DND-41 (cell line): Measurements from ENCODE around the gene NRXN2.
"Not testable (repeated sequence)": the region's sequence is repeated elsewhere in the genome, so short reads cannot be mapped to it uniquely, and the experiment has no call there.

ENCODE experiments used
- ATAC-seq: fragments of 200-7000 bp; cut with Tn5 transposase; 3 replicates; pipeline ENCODE4 v1.9.1; 2021; ENCODE audit warnings: low read depth; ENCODE audit not compliant: insufficient read depth
- DNase-seq: peaks from one replicate; pipeline ENCODE4 v3.0.0-alpha.2; 2020
- H2AFZ ChIP-seq: 2 replicates; pipeline ENCODE4 v1.6.0; 2012; ENCODE audit warnings: low read depth, low read length
- H3K27ac ChIP-seq: 2 replicates; pipeline ENCODE4 v1.5.1; 2012; ENCODE audit warnings: low read length, inconsistent platforms
- H3K27me3 ChIP-seq: fragments of 200-600 bp; sonication (generic); 2 replicates; pipeline ENCODE4 v1.6.0; 2012; ENCODE audit warnings: low read length, mild to moderate bottlenecking, inconsistent platforms; ENCODE audit not compliant: insufficient read depth, poor library complexity
- H3K36me3 ChIP-seq: 2 replicates; pipeline ENCODE4 v1.5.1; 2012; ENCODE audit warnings: low read length, inconsistent platforms; ENCODE audit not compliant: insufficient read depth
- H3K4me1 ChIP-seq: 2 replicates; pipeline ENCODE4 v1.5.1; 2012; ENCODE audit warnings: mild to moderate bottlenecking, low read length; ENCODE audit not compliant: insufficient read depth
- H3K4me2 ChIP-seq: 2 replicates; pipeline ENCODE4 v1.6.0; 2012; ENCODE audit warnings: mild to moderate bottlenecking, moderate library complexity, low read length, inconsistent platforms; ENCODE audit not compliant: insufficient read depth
- H3K4me3 ChIP-seq, 2 experiments: fragments of 200-600 bp in 1 of 2; shearing (Covaris generic) in 1 of 2; 2 replicates each; pipeline ENCODE4 v1.5.1; 2012 to 2016; ENCODE audit warnings: inconsistent platforms in 2 of 2, low read length in 2 of 2, mild to moderate bottlenecking in 2 of 2, low read depth in 1 of 2, moderate library complexity in 1 of 2
- H3K79me2 ChIP-seq: 2 replicates; pipeline ENCODE4 v1.6.0; 2012; ENCODE audit warnings: low read length, inconsistent platforms; ENCODE audit not compliant: insufficient read depth
- H3K9ac ChIP-seq: 2 replicates; pipeline ENCODE4 v1.6.0; 2012; ENCODE audit warnings: low read depth, mild to moderate bottlenecking, inconsistent platforms, low read length, moderate library complexity
- H3K9me3 ChIP-seq: 2 replicates; pipeline ENCODE4 v1.5.1; 2012; ENCODE audit warnings: low read length, moderate library complexity, mild to moderate bottlenecking, inconsistent platforms; ENCODE audit not compliant: insufficient read depth, severe bottlenecking
- H4K20me1 ChIP-seq: 2 replicates; pipeline ENCODE4 v1.6.0; 2012; ENCODE audit warnings: low read length; ENCODE audit not compliant: insufficient read depth
- CTCF ChIP-seq: IDR thresholded peaks from 2 replicates; pipeline ENCODE4 v1.5.1; 2012; ENCODE audit warnings: borderline replicate concordance, low read length, moderate library complexity, mild to moderate bottlenecking; ENCODE audit not compliant: poor library complexity, severe bottlenecking; ENCODE audit errors: extremely low read depth
- EZH2 ChIP-seq: IDR thresholded peaks from 3 replicates; pipeline ENCODE4 v1.6.1; 2012; ENCODE audit warnings: borderline replicate concordance, low read depth, mild to moderate bottlenecking, moderate library complexity, low read length, inconsistent platforms; ENCODE audit not compliant: severe bottlenecking

The NRXN2 gene

GRCh38 chr11:64598797-64599697 lies 124.0 kb downstream of the NRXN2 start:
- H3K9me3 ChIP-seq: peaks cover 9% of the 10 kb centered on the region
- no peaks in the 10 kb centered on the region for H3K27me3 ChIP-seq
- no peak overlapping the region for H3K4me3 ChIP-seq
- H3K79me2 ChIP-seq: no peaks in the 10 kb centered on the region
- no peak for DNase-seq
- H3K27ac ChIP-seq: no peak overlapping the region
- H2AFZ ChIP-seq: no peak overlapping the region
- TF ChIP-seq CTCF (no peak), EZH2 (no peak)
- no peaks in the 10 kb centered on the region for H3K36me3 ChIP-seq
- H3K4me2 ChIP-seq: no peak overlapping the region
- H4K20me1 ChIP-seq: no peaks in the 10 kb centered on the region; the same call in 1 of the 2 replicates
- no peak overlapping the region for H3K9ac ChIP-seq
- no peaks in the 10 kb centered on the region for H3K4me1 ChIP-seq
- no peak for ATAC-seq

GRCh38 chr11:64598106-64598796 lies 124.7 kb downstream of the NRXN2 start:
- H3K36me3 ChIP-seq: no peaks in the 10 kb centered on the region
- H3K27ac ChIP-seq: no peak overlapping the region
- no peak overlapping the region for H3K4me2 ChIP-seq
- no peak for TF ChIP-seq EZH2
- no peak for TF ChIP-seq CTCF
- H3K79me2 ChIP-seq: no peaks in the 10 kb centered on the region
- no peak overlapping the region for H2AFZ ChIP-seq
- H3K4me1 ChIP-seq: no peaks in the 10 kb centered on the region
- no peak overlapping the region for H3K4me3 ChIP-seq
- DNase-seq: no peak
- H3K9ac ChIP-seq: no peak overlapping the region
- no peaks in the 10 kb centered on the region for H3K27me3 ChIP-seq
- H4K20me1 ChIP-seq: no peaks in the 10 kb centered on the region; the same call in 1 of the 2 replicates
- ATAC-seq: no peak
- H3K9me3 ChIP-seq: peaks cover 9% of the 10 kb centered on the region

DNA sequence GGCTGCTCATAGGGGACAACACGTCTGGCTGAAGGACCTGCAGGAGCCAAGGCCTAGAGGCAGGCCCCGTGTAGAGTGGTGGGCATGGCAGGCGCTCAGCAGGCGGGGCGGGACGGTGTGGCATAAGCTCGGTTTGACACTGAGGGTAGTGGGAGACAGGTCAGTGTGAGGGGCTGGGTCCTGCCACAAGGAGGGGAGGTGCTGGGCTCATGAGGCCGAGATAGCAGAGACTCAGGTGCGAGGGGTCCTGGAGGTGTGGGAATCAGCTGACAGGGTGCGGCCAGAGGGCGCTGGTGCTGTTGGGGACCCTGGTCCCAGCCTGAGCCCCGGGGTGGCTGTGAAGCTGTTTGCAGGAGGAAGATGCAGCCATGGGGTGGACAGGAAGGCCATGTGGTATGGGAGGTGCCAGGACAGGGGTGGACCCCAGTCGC lies 125.3 kb downstream of the NRXN2 start:
- Histone ChIP-seq H3K4me3 (no peak overlapping the region), H3K4me1 (no peaks in the 10 kb centered on the region), H3K79me2 (no peaks in the 10 kb centered on the region), H3K27ac (no peak overlapping the region), H3K9me3 (peaks cover 9% of the 10 kb centered on the region), H3K4me2 (no peak overlapping the region), H3K27me3 (no peaks in the 10 kb centered on the region), H4K20me1 (no peaks in the 10 kb centered on the region; the same call in 1 of the 2 replicates), H3K36me3 (no peaks in the 10 kb centered on the region), H3K9ac (no peak overlapping the region), H2AFZ (no peak overlapping the region)
- no peak for DNase-seq
- no peak for ATAC-seq
- TF ChIP-seq EZH2 (no peak), CTCF (no peak)

DNA sequence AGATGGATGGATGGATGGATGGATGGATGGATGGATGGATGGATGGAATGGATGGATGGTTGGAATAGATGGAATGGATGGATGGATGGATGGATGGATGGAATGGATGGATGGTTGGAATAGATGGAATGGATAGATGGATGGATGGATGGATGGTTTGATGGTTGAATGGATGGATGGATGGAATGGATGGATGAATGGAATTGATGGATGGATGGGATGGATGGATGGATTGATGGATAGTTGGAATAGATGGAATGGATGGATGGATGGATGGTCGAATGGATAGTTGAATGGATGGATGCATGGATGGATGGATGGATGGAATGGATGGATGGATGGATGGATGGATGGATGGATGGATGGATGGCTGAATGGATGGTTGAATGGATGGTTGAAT lies 127.1 kb downstream of the NRXN2 start:
- not testable (repeated sequence) for H3K36me3 ChIP-seq, H3K4me3 ChIP-seq, H3K27ac ChIP-seq, H4K20me1 ChIP-seq, H3K9me3 ChIP-seq, H2AFZ ChIP-seq, H3K9ac ChIP-seq, H3K4me1 ChIP-seq, H3K4me2 ChIP-seq, H3K27me3 ChIP-seq, DNase-seq, ATAC-seq, H3K79me2 ChIP-seq
